ENCODE data around the gene FCRLB. TPM values are rescaled to one million over a fixed set of nuclear protein-coding genes. Genes with fewer than 3 reads are reported as not detected.

Gene FCRLB
- total and polyA plus RNA-seq, 2 of the 13 experiments (the other 11 are each of a cell fraction or from before 2014, with no cell fraction given) = 0.08 to 0.11 TPM

- FAIRE-seq (peak; percentile 18), DNase-seq (ENCODE audit: low spot score) (peak; percentile 35), ATAC-seq (peak; percentile 77)
- Histone ChIP-seq H3K9me3 (ENCODE audit: low read length) (no peaks in the 10 kb centered on the region), H3K79me2 (ENCODE audit: insufficient read depth, low read length) (no peaks in the 10 kb centered on the region), H4K20me1 (ENCODE audit: insufficient read depth, low read length) (no peaks in the 10 kb centered on the region), H3K27me3 (ENCODE audit: control insufficient read depth in 1 of 2, insufficient read depth in 2 of 2, low read length in 2 of 2) (no peaks in the 10 kb centered on the region; a peak in 2 of 5 replicates), H3K4me1 (ENCODE audit: insufficient read depth, low read length) (no peaks in the 10 kb centered on the region), H2AFZ (ENCODE audit: low read length) (no peak overlapping the region), H3K27ac (ENCODE audit: extremely low read length, insufficient read depth, low read length) (no peak overlapping the region), H3K4me2 (ENCODE audit: low read depth, low read length) (no peak overlapping the region), H3K36me3 (replicated peaks in 1 of 2; ENCODE audit: control insufficient read depth in 1 of 2, insufficient read depth in 2 of 2, low read length in 2 of 2) (no peaks in the 10 kb centered on the region), H3K9ac (ENCODE audit: insufficient read depth, low read depth, low read length) (no peak overlapping the region), H3K4me3 (replicated peaks in 1 of 3; ENCODE audit: insufficient read depth in 1 of 3, low read depth in 2 of 3, low read length in 3 of 3) (no peak overlapping the region)
- 70% methylated on average over 4 of the region's 4 CpGs for WGBS (ENCODE audit: low lambda C conversion rate)
- ChIA-PET CTCF (ENCODE audit: low intra/inter-chr PET ratio, low total read pairs) (interaction anchor here (1.3 kb wide), 1 partner anchor 252 kb away, joined by 4 read pairs; no protein-coding TSS in a partner anchor), POLR2A (no interaction called here)
- no TSS peak for BruUV-seq (replicated peaks)
- in situ Hi-C loops (cut with HindIII; ENCODE audit: extremely low pct_ligation_motif_present, low pct_unique_long_range_greater_than_20kb) = no loop called here
- TF ChIP-seq ZNF362 (CRISPR knock-in tag; IDR thresholded peaks at IDR 0.05; ENCODE audit: borderline replicate concordance) = peak; percentile 78; the same call in 1 of the 2 replicates
- peak; percentile 55; the same call in 1 of the 2 replicates for TF ChIP-seq SMC3 (IDR thresholded peaks at IDR 0.05; ENCODE audit: low read length)
- peak; percentile 57 for TF ChIP-seq CTCF (CRISPR knock-in tag; IDR thresholded peaks at IDR 0.05)
- TF ChIP-seq ZNF18 (CRISPR knock-in tag; IDR thresholded peaks at IDR 0.05; ENCODE audit: insufficient replicate concordance) = no peak
- TF ChIP-seq STAG1 (CRISPR knock-in tag; IDR thresholded peaks at IDR 0.05) = peak; percentile 76
- intact Hi-C loops (cut with micrococcal nuclease; ENCODE audit: unreplicated experiment) = no loop called here
Observed at GRCh38 chr1:161738627-161739287, 17.4 kb downstream of the FCRLB start.

All from HepG2 (cell line).